Activated CD4-positive, alpha-beta T cell treated with anti-CD3 and anti-CD28 coated beads for 36 hours (primary cell): ENCODE measurements around the gene TMEM89. TPM values are rescaled to one million over a fixed set of nuclear protein-coding genes. Genes with fewer than 3 reads are reported as not detected.

Source experiments
- ATAC-seq: fragments of 200-7000 bp; cut with Tn5 transposase; one replicate; pipeline ENCODE4 v1.10.0; 2021; ENCODE audit warnings: mild to moderate bottlenecking, moderate library complexity
- CTCF ChIA-PET: fragments of 350-600 bp; sonication (Branson Sonifier 250); formaldehyde crosslinking; loops from one replicate; lab custom pipeline; 2021; ENCODE audit warnings: antibody characterized with exemption; lab: Charles Lee
- POLR2A ChIA-PET: fragments of 350-600 bp; sonication (Branson Sonifier 250); formaldehyde crosslinking; loops from one replicate; lab custom pipeline; 2021; ENCODE audit warnings: antibody characterized with exemption, inconsistent platforms; lab: Charles Lee
- DNase-seq: peaks from one replicate; pipeline ENCODE4 v3.0.0-alpha.2; 2020
- H3K27ac Mint-ChIP-seq: one replicate; pipeline ENCODE4 v1.8.0; 2021; ENCODE audit warnings: mixed read lengths
- H3K27me3 Mint-ChIP-seq: one replicate; pipeline ENCODE4 v1.8.0; 2021; ENCODE audit warnings: mixed read lengths
- H3K36me3 Mint-ChIP-seq: one replicate; pipeline ENCODE4 v1.8.0; 2021; ENCODE audit warnings: low read depth, mixed read lengths
- H3K4me1 Mint-ChIP-seq: one replicate; pipeline ENCODE4 v1.8.0; 2021; ENCODE audit warnings: mixed read lengths
- H3K4me3 Mint-ChIP-seq: one replicate; pipeline ENCODE4 v1.8.0; 2021; ENCODE audit warnings: mild to moderate bottlenecking, moderate library complexity, mixed read lengths
- H3K9me3 Mint-ChIP-seq: one replicate; pipeline ENCODE4 v1.8.0; 2021; ENCODE audit warnings: low read depth, mixed read lengths
- intact Hi-C, 2 experiments: fragments of 100-400 bp; cut with DNase I in 1 of 2; cut with micrococcal nuclease in 1 of 2; formaldehyde crosslinking; loops; one replicate each; pipeline versions ENCODE4 v1.14.2 to v1.15.1; 2022 to 2024; cut with DNase I, micrococcal nuclease
- total RNA-seq, 2 experiments: library from RNA; stranded (reverse); gene quantifications; one replicate each; pipeline ENCODE4 v1.2.3, GENCODE V29; 2021

Gene TMEM89
- total RNA-seq, 2 experiments from 2014 or later, result 0.30 TPM; not detected in 1

- intact Hi-C loops, result loop anchor here (1.0 to 5.0 kb wide), 14 partner anchors 21 to 467 kb away; partner anchors contain the start of genes SLC26A6 (in 2 of the 2), ARIH2 (in 1 of the 2), ATRIP (in 1 of the 2) and CDC25A (in 1 of the 2)
- peak overlapping the region; percentile 71 for H3K4me3 Mint-ChIP-seq
- H3K36me3 Mint-ChIP-seq, result no peaks in the 10 kb centered on the region
- ChIA-PET POLR2A (no interaction called here), CTCF (interaction anchor here (0.6 to 2.7 kb wide), 4 partner anchors 21 to 255 kb away, joined by 3 to 9 read pairs (median 4); partner anchors contain the start of gene SLC26A6)
- DNase-seq (peak; percentile 94), ATAC-seq (peak; percentile 83)
- peak overlapping the region; percentile 87 for H3K27ac Mint-ChIP-seq
- peaks cover 6% of the 10 kb centered on the region for H3K4me1 Mint-ChIP-seq
- peaks cover 16% of the 10 kb centered on the region for H3K27me3 Mint-ChIP-seq
- H3K9me3 Mint-ChIP-seq, result no peaks in the 10 kb centered on the region
These were observed 34.7 kb upstream of the TMEM89 start for GRCh38 chr3:48656061-48656840.

DNA sequence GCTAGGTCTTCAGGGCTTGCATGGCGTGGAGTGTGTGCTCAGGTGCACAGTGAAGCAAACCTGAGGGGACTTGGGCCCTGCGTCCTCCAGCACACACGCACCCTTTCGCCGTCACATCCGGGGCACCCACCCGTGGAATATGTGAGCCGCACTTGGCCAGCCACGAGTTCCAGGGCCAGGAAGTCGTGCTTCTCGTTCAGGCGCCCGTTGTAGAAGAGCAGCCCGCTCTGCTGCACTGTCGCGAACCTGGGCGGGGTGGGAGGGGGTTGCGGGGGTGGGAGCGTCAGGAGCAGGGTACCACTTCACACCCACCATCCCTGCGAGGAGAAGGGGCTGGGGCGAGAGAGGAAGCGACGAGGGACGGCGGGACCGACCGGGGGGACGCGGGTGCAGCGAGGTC is 34.0 kb upstream of the TMEM89 start:
- DNase-seq (peak; percentile 81), ATAC-seq (peak; percentile 49)
- intact Hi-C loops, result loop anchor here (1.0 to 5.0 kb wide), 14 partner anchors 20 to 467 kb away; partner anchors contain the start of genes SLC26A6 (in 2 of the 2), ARIH2 (in 1 of the 2), ATRIP (in 1 of the 2) and CDC25A (in 1 of the 2)
- Mint-ChIP-seq H3K4me3 (peak overlapping the region; percentile 71), H3K27me3 (peaks cover 12% of the 10 kb centered on the region), H3K9me3 (no peaks in the 10 kb centered on the region), H3K27ac (peak overlapping the region; percentile 87), H3K36me3 (no peaks in the 10 kb centered on the region), H3K4me1 (peaks cover 6% of the 10 kb centered on the region)
- ChIA-PET POLR2A (no interaction called here), CTCF (interaction anchor here (0.6 to 2.7 kb wide), 3 partner anchors 20 to 255 kb away, joined by 3 to 9 read pairs (median 3); partner anchors contain the start of gene SLC26A6)

- ATAC-seq, result no peak
- Mint-ChIP-seq H3K9me3 (no peaks in the 10 kb centered on the region), H3K27me3 (peaks cover 8% of the 10 kb centered on the region), H3K27ac (peak overlapping the region; percentile 43), H3K36me3 (no peaks in the 10 kb centered on the region), H3K4me3 (peak overlapping the region; percentile 71), H3K4me1 (peaks cover 6% of the 10 kb centered on the region)
- POLR2A ChIA-PET, result no interaction called here
- CTCF ChIA-PET, result interaction anchor here (1.2 kb wide), 1 partner anchor 29 kb away, joined by 3 read pairs; no protein-coding TSS in a partner anchor
- no peak for DNase-seq
- intact Hi-C loops, result loop anchor here in 1 of 2 experiments (5.0 kb wide), 1 partner anchor 98 kb away; the partner anchor contains the start of gene PFKFB4
These were observed 33.5 kb upstream of the TMEM89 start for GRCh38 chr3:48655063-48655462.

DNA sequence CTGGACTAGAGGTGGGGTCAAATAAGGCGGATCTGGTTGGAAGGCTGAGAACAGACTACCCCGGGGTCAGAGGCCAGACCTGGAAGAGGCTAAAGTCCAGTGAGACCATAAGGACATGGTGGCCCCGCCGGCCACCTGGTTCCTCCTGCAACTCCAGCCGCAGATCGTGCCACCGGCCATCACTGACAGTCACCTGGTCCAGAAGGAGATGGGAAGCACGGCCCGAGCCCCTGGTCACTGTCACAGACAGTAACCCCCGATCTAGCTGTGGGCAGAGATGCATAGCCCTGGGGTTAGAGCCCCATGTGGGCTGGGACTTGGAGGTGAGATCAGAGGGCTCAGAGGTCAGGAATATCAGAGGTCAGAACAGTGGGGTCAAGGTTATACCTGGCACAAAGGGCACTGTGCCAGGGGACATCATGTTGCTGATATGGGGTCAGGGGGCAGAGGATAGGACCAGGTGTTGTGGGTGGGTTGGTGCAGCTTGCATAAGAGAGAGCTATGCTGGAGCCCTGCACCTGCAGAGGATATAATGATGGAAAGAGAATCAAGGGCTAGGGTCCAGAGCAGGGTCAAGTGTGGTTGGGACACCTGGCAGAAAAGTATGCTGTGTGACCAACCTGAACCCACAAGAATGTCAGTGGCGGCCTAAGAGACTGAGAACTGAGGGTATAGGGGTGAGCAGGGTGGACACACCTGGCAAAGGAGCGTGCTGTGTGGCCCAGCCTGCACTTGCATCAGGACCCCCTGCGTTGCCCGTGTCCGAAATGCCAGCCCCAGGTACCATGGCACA is 31.6 kb upstream of the TMEM89 start:
- intact Hi-C loops, result no loop called here
- H3K9me3 Mint-ChIP-seq, result no peaks in the 10 kb centered on the region
- DNase-seq (no peak), ATAC-seq (no peak)
- H3K36me3 Mint-ChIP-seq, result no peaks in the 10 kb centered on the region
- H3K27ac Mint-ChIP-seq, result no peak overlapping the region
- peaks cover 6% of the 10 kb centered on the region for H3K4me1 Mint-ChIP-seq
- H3K27me3 Mint-ChIP-seq, result no peaks in the 10 kb centered on the region
- CTCF ChIA-PET, result interaction anchor here (1.0 to 1.6 kb wide), 2 partner anchors 11 to 17 kb away, joined by 4 to 6 read pairs; no protein-coding TSS in a partner anchor
- no peak overlapping the region for H3K4me3 Mint-ChIP-seq
- POLR2A ChIA-PET, result no interaction called here

- intact Hi-C loops, result no loop called here
- CTCF ChIA-PET, result no interaction called here
- Mint-ChIP-seq H3K36me3 (no peaks in the 10 kb centered on the region), H3K9me3 (no peaks in the 10 kb centered on the region), H3K4me3 (no peak overlapping the region), H3K27me3 (no peaks in the 10 kb centered on the region), H3K27ac (no peak overlapping the region), H3K4me1 (peaks cover 6% of the 10 kb centered on the region)
- DNase-seq, result no peak
- no peak for ATAC-seq
- POLR2A ChIA-PET, result no interaction called here
These were observed 30.2 kb upstream of the TMEM89 start for GRCh38 chr3:48651771-48652170.

GRCh38 chr3:48650723-48651122 is 29.2 kb upstream of the TMEM89 start:
- H3K27me3 Mint-ChIP-seq, result no peaks in the 10 kb centered on the region
- CTCF ChIA-PET, result interaction anchor here (0.7 kb wide), 1 partner anchor 72 kb away, joined by 3 read pairs; no protein-coding TSS in a partner anchor
- POLR2A ChIA-PET, result no interaction called here
- ATAC-seq (no peak), DNase-seq (no peak)
- H3K4me1 Mint-ChIP-seq, result peaks cover 5% of the 10 kb centered on the region
- no peak overlapping the region for H3K27ac Mint-ChIP-seq
- no peak overlapping the region for H3K4me3 Mint-ChIP-seq
- H3K9me3 Mint-ChIP-seq, result no peaks in the 10 kb centered on the region
- H3K36me3 Mint-ChIP-seq, result no peaks in the 10 kb centered on the region
- intact Hi-C loops, result no loop called here

- DNase-seq, result no peak
- CTCF ChIA-PET, result interaction anchor here (1.0 kb wide), 1 partner anchor 13 kb away, joined by 4 read pairs; the partner anchor contains the start of gene SLC26A6
- no peaks in the 10 kb centered on the region for H3K4me1 Mint-ChIP-seq
These were observed 26.8 kb upstream of the TMEM89 start for GRCh38 chr3:48648188-48648850.

GRCh38 chr3:48647714-48648113 is 26.1 kb upstream of the TMEM89 start:
- DNase-seq (no peak), ATAC-seq (no peak)
- ChIA-PET CTCF (no interaction called here), POLR2A (no interaction called here)
- Mint-ChIP-seq H3K27me3 (no peaks in the 10 kb centered on the region), H3K4me1 (no peaks in the 10 kb centered on the region), H3K4me3 (no peak overlapping the region), H3K9me3 (no peaks in the 10 kb centered on the region), H3K27ac (no peak overlapping the region), H3K36me3 (no peaks in the 10 kb centered on the region)
- intact Hi-C loops, result no loop called here

More at GRCh38 chr3:48648188-48648850, 26.8 kb upstream of the TMEM89 start:
- Mint-ChIP-seq H3K9me3 (no peaks in the 10 kb centered on the region), H3K27ac (no peak overlapping the region), H3K4me3 (no peak overlapping the region), H3K27me3 (no peaks in the 10 kb centered on the region), H3K36me3 (no peaks in the 10 kb centered on the region)
- POLR2A ChIA-PET, result interaction anchor here (0.5 to 0.6 kb wide), 2 partner anchors 126 to 349 kb away, joined by 3 to 5 read pairs; no protein-coding TSS in a partner anchor
- intact Hi-C loops, result no loop called here
- ATAC-seq, result no peak

GRCh38 chr3:48644898-48645760 is 23.6 kb upstream of the TMEM89 start:
- intact Hi-C loops, result no loop called here
- H3K27ac Mint-ChIP-seq, result no peak overlapping the region
- ChIA-PET POLR2A (no interaction called here), CTCF (interaction anchor here (0.5 kb wide), 1 partner anchor 86 kb away, joined by 3 read pairs; no protein-coding TSS in a partner anchor)
- H3K36me3 Mint-ChIP-seq, result peaks cover 2% of the 10 kb centered on the region
- ATAC-seq, result no peak
- H3K27me3 Mint-ChIP-seq, result no peaks in the 10 kb centered on the region
- H3K4me1 Mint-ChIP-seq, result no peaks in the 10 kb centered on the region
- no peak for DNase-seq
- H3K4me3 Mint-ChIP-seq, result no peak overlapping the region
- no peaks in the 10 kb centered on the region for H3K9me3 Mint-ChIP-seq

DNA sequence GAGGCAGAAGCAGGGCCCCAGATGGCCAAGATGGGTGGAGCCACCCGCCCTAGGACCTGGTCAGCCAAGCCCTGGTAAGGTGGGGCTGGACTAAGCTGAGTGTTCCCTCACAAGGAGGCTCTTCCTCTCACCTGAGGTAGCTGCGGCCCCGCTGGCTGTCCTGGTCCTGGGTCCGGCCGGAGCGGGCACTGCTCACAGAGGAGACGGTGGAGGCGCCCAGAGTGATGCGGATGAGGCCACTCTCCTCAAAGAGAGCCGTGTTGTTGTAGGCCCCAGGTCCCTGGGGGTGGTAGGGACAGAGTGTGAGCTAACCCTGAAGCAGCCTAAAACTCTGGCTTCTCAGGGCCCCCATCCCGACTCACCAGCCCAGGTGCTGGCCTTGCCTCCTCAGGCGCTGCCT is 21.0 kb upstream of the TMEM89 start:
- POLR2A ChIA-PET, result interaction anchor here (0.6 kb wide), 1 partner anchor 1170 kb away, joined by 3 read pairs; no protein-coding TSS in a partner anchor
- Mint-ChIP-seq H3K9me3 (no peaks in the 10 kb centered on the region), H3K27ac (no peak overlapping the region), H3K36me3 (peaks cover 4% of the 10 kb centered on the region), H3K4me3 (no peak overlapping the region), H3K4me1 (no peaks in the 10 kb centered on the region), H3K27me3 (no peaks in the 10 kb centered on the region)
- DNase-seq, result no peak
- no peak for ATAC-seq
- intact Hi-C loops, result no loop called here
- CTCF ChIA-PET, result no interaction called here
